Caco-2 (cell line): ENCODE measurements around the gene MYT1. TPM values are rescaled to one million over a fixed set of nuclear protein-coding genes. Genes with fewer than 3 reads are reported as not detected.

ENCODE experiments used
- BruUV-seq: library from RNA; stranded (reverse); fragments of 400-500 nt; replicated peaks from 2 replicates; lab custom pipeline; 2021; lab: Mats Ljungman, UMichigan
- CTCF ChIA-PET: fragments of 300-600 bp; sonication (Branson Sonifier 250); formaldehyde crosslinking; loops from one replicate; lab custom pipeline; 2022; ENCODE audit warnings: antibody characterized with exemption; lab: Charles Lee
- POLR2A ChIA-PET: fragments of 300-600 bp; sonication (Branson Sonifier 250); formaldehyde crosslinking; loops from one replicate; lab custom pipeline; 2022; ENCODE audit warnings: antibody characterized with exemption; lab: Charles Lee
- DNase-seq, 2 experiments: peaks; one replicate each; pipeline versions ENCODE4 v3.0.0 to v3.0.0-alpha.2; 2020 to 2022
- H3K27me3 ChIP-seq: replicated peaks from 2 replicates; pipeline ENCODE4 v1.6.0; 2011; ENCODE audit warnings: low read length; ENCODE audit not compliant: control insufficient read depth, insufficient read depth
- H3K36me3 ChIP-seq: 2 replicates; pipeline ENCODE4 v1.5.1; 2011; ENCODE audit warnings: low read length; ENCODE audit not compliant: control insufficient read depth, insufficient read depth
- H3K4me1 ChIP-seq: fragments of 250-450 bp; sonication (Bioruptor Pico); 2 replicates; pipeline ENCODE4 v1.5.1; 2020; ENCODE audit warnings: mild to moderate bottlenecking
- H3K4me3 ChIP-seq: 2 replicates; pipeline ENCODE4 v1.5.1; 2011; ENCODE audit warnings: low read depth, mild to moderate bottlenecking, control low read depth, low read length
- H3K9me3 ChIP-seq: fragments of 250-450 bp; sonication (Bioruptor Pico); 2 replicates; pipeline ENCODE4 v1.5.1; 2020; ENCODE audit warnings: mild to moderate bottlenecking, moderate library complexity
- H3K27ac Mint-ChIP-seq: one replicate; pipeline ENCODE4 v1.8.0; 2022; ENCODE audit warnings: mixed read lengths; ENCODE audit not compliant: unreplicated experiment
- H3K27me3 Mint-ChIP-seq: one replicate; pipeline ENCODE4 v1.8.0; 2022; ENCODE audit warnings: mixed read lengths; ENCODE audit not compliant: insufficient read depth, unreplicated experiment
- H3K36me3 Mint-ChIP-seq: one replicate; pipeline ENCODE4 v1.8.0; 2022; ENCODE audit warnings: mild to moderate bottlenecking, mixed read lengths; ENCODE audit not compliant: insufficient read depth, unreplicated experiment
- H3K4me1 Mint-ChIP-seq: one replicate; pipeline ENCODE4 v1.8.0; 2022; ENCODE audit warnings: low read depth, mixed read lengths; ENCODE audit not compliant: unreplicated experiment
- H3K4me3 Mint-ChIP-seq: one replicate; pipeline ENCODE4 v1.8.0; 2022; ENCODE audit warnings: mild to moderate bottlenecking, moderate library complexity, mixed read lengths; ENCODE audit not compliant: unreplicated experiment
- H3K9me3 Mint-ChIP-seq: one replicate; pipeline ENCODE4 v1.8.0; 2022; ENCODE audit warnings: mixed read lengths; ENCODE audit not compliant: unreplicated experiment
- intact Hi-C: fragments of 100-400 bp; cut with micrococcal nuclease; formaldehyde crosslinking; loops from one replicate; pipeline ENCODE4 v1.10.0; 2022; ENCODE audit not compliant: unreplicated experiment
- total RNA-seq: library from RNA; stranded (reverse); gene quantifications from 2 replicates; pipeline ENCODE4 v1.2.3, GENCODE V29; 2022
- TF ChIP-seq, protein P1 (sequence below), 2 experiments: fragments of 200-600 bp in 1 of 2; IDR thresholded peaks; 1 replicate in 1 of 2; 2 replicates in 1 of 2; pipeline versions ENCODE4 v1.5.1 to v1.8.0; 2011 to 2022; ENCODE audit warnings: antibody characterized with exemption in 1 of 2, control low read depth in 1 of 2, inconsistent platforms in 1 of 2, low read depth in 1 of 2, low read length in 1 of 2, mild to moderate bottlenecking in 1 of 2, moderate library complexity in 1 of 2; ENCODE audit not compliant: insufficient read depth in 1 of 2, severe bottlenecking in 1 of 2, unreplicated experiment in 1 of 2

Gene MYT1
- total RNA-seq, 1 experiment from 2014 or later: 0.25 TPM

DNA sequence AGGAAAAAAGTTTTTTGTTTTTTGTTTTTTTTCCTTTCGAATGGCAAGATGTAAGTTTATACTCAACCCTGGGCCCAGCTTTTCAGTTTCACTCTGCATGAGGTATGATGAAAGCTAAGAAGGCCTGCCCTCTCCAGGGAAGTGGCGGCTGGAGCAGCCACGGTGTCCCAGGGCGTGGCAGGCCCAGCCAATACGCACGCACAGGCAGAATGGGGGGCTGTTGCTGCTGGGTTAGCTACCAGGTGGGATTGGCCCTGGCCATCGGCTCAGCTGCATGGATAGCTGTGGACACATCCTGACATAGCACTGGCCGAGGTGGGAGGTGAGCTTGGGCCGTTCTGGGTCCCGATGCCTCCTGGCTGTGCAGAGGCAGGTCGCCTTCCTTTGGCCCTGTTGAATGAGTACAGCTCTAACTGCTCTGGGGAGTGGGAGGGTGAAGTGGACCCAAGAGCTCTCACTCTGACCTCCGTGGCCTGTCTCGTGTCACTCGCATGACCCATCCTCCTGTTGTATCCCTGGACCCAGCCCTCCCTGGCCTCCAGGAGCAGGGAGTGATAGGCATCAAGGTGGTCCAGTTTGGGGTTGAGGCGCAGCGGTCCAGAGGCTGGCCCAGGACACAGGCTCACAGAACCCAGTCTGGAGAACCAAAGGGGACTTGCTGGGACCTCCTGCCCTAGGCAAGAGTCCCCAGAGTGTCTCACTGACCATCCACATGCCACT, 18.1 kb downstream of the MYT1 start:
- no TSS peak for BruUV-seq
- CTCF ChIA-PET: interaction anchor here (1.0 kb wide), 1 partner anchor 41 kb away, joined by 3 read pairs; no protein-coding TSS in a partner anchor

DNA sequence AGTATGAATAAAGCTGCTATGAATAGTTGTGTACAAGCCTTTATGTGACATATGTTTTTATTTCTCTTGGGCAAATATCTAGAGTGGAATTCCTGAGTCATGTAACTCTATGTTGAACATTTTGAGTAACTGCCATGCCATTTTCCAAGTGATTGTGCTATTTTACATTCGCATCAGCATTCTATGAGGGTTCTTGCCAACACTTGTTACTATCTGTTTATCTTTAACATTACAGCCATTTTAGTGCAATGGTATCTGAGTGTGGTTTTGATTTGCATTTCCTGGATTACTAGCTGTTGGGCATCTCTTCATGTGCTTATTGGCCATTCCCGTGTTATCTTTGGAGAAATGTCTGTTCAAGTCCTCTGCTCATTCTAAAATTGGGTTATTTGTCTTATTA, 19.1 kb downstream of the MYT1 start:
- no peaks in the 10 kb centered on the region for H3K36me3 ChIP-seq
- ChIA-PET CTCF (interaction anchor here (0.6 to 1.2 kb wide), 2 partner anchors 22 to 1128 kb away, joined by 3 to 5 read pairs; no protein-coding TSS in a partner anchor), POLR2A (no interaction called here)

More for the DNA sequence above, 18.1 kb downstream of the MYT1 start:
- no peaks in the 10 kb centered on the region for H3K27me3 ChIP-seq
- intact Hi-C loops: no loop called here
- Mint-ChIP-seq H3K4me3 (no peak overlapping the region), H3K9me3 (peaks cover 28% of the 10 kb centered on the region), H3K27me3 (peaks cover 3% of the 10 kb centered on the region), H3K27ac (no peak overlapping the region), H3K36me3 (no peaks in the 10 kb centered on the region), H3K4me1 (no peaks in the 10 kb centered on the region)
- TF ChIP-seq, protein P1, sequence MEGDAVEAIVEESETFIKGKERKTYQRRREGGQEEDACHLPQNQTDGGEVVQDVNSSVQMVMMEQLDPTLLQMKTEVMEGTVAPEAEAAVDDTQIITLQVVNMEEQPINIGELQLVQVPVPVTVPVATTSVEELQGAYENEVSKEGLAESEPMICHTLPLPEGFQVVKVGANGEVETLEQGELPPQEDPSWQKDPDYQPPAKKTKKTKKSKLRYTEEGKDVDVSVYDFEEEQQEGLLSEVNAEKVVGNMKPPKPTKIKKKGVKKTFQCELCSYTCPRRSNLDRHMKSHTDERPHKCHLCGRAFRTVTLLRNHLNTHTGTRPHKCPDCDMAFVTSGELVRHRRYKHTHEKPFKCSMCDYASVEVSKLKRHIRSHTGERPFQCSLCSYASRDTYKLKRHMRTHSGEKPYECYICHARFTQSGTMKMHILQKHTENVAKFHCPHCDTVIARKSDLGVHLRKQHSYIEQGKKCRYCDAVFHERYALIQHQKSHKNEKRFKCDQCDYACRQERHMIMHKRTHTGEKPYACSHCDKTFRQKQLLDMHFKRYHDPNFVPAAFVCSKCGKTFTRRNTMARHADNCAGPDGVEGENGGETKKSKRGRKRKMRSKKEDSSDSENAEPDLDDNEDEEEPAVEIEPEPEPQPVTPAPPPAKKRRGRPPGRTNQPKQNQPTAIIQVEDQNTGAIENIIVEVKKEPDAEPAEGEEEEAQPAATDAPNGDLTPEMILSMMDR (IDR thresholded peaks at IDR 0.05; ENCODE audit: insufficient read depth in 1 of 2, low read depth in 1 of 2, low read length in 1 of 2, severe bottlenecking in 1 of 2, unreplicated experiment in 1 of 2): no peak
- peaks cover 19% of the 10 kb centered on the region for H3K9me3 ChIP-seq
- POLR2A ChIA-PET: no interaction called here
- H3K4me1 ChIP-seq: no peaks in the 10 kb centered on the region
- no peaks in the 10 kb centered on the region for H3K36me3 ChIP-seq
- no peak overlapping the region for H3K4me3 ChIP-seq
- DNase-seq: no peak

DNA sequence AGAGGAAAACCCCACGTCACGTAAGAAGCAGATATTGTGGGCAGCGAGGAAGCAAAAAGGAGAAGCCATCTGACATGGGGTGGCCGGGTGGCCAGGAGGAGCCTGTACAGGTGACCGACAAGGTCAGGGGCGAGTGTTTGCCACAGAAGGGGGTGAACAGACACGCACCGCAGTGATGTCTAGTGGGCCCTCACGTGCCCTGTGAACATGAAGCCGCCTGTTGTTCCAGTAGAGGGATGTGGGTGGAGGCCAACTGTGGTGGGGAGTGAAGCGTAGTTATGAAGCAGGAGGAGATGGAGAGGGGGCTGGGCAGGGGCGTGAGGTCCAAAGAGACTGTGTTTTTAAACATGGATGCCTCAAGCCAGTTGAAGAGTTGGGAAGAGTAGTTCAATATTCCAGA, 20.5 kb downstream of the MYT1 start:
- Histone ChIP-seq H3K9me3 (peaks cover 21% of the 10 kb centered on the region), H3K36me3 (no peaks in the 10 kb centered on the region), H3K27me3 (no peaks in the 10 kb centered on the region), H3K4me3 (no peak overlapping the region), H3K4me1 (peaks cover 15% of the 10 kb centered on the region)
- no peak overlapping the region for H3K4me3 Mint-ChIP-seq
- DNase-seq: no peak
- H3K9me3 Mint-ChIP-seq: peaks cover 23% of the 10 kb centered on the region
- BruUV-seq: no TSS peak
- CTCF ChIA-PET: no interaction called here
- H3K36me3 Mint-ChIP-seq: peaks cover 9% of the 10 kb centered on the region
- peaks cover 3% of the 10 kb centered on the region for H3K27me3 Mint-ChIP-seq
- peaks cover 17% of the 10 kb centered on the region for H3K4me1 Mint-ChIP-seq
- no peak overlapping the region for H3K27ac Mint-ChIP-seq
- POLR2A ChIA-PET: no interaction called here
- TF ChIP-seq, protein P1 (IDR thresholded peaks at IDR 0.05; ENCODE audit: insufficient read depth in 1 of 2, low read depth in 1 of 2, low read length in 1 of 2, severe bottlenecking in 1 of 2, unreplicated experiment in 1 of 2): no peak
- intact Hi-C loops: loop anchor here (5.0 kb wide), 1 partner anchor 38 kb away; no protein-coding TSS in a partner anchor

More for the DNA sequence above, 19.1 kb downstream of the MYT1 start:
- BruUV-seq: no TSS peak
- intact Hi-C loops: no loop called here
- Mint-ChIP-seq H3K36me3 (no peaks in the 10 kb centered on the region), H3K9me3 (peaks cover 28% of the 10 kb centered on the region), H3K4me3 (no peak overlapping the region), H3K4me1 (peaks cover 2% of the 10 kb centered on the region), H3K27me3 (peaks cover 3% of the 10 kb centered on the region), H3K27ac (no peak overlapping the region)
- TF ChIP-seq, protein P1 (IDR thresholded peaks at IDR 0.05; ENCODE audit: insufficient read depth in 1 of 2, low read depth in 1 of 2, low read length in 1 of 2, severe bottlenecking in 1 of 2, unreplicated experiment in 1 of 2): no peak
- Histone ChIP-seq H3K9me3 (peaks cover 24% of the 10 kb centered on the region), H3K4me1 (peaks cover under 1% of the 10 kb centered on the region; the same call in 1 of the 2 replicates), H3K4me3 (no peak overlapping the region), H3K27me3 (no peaks in the 10 kb centered on the region)
- no peak for DNase-seq
